ENCODE measurements around the gene NR3C2.

GRCh38 chr4:148373093-148373492 lies 69.1 kb downstream of the NR3C2 start:
- TF ChIP-seq POLR2AphosphoS5 (IDR thresholded peaks at IDR 0.05) (no peak), RAD21 (conservative IDR thresholded peaks at IDR 0.05) (no peak), CTCF (IDR thresholded peaks at IDR 0.05; ENCODE audit: poor library complexity, severe bottlenecking) (no peak), EP300 (conservative IDR thresholded peaks at IDR 0.05; ENCODE audit: poor library complexity, severe bottlenecking) (no peak), SMC3 (conservative IDR thresholded peaks at IDR 0.05; ENCODE audit: poor library complexity) (no peak), EZH2 (IDR thresholded peaks at IDR 0.05; ENCODE audit: borderline replicate concordance, insufficient read depth, low read length, poor library complexity, severe bottlenecking) (no peak), MXI1 (conservative IDR thresholded peaks at IDR 0.05; ENCODE audit: poor library complexity, severe bottlenecking) (no peak)

Measured in neural cell (in vitro differentiated cells).